ENCODE measurements around the gene ADAT3.

DNA sequence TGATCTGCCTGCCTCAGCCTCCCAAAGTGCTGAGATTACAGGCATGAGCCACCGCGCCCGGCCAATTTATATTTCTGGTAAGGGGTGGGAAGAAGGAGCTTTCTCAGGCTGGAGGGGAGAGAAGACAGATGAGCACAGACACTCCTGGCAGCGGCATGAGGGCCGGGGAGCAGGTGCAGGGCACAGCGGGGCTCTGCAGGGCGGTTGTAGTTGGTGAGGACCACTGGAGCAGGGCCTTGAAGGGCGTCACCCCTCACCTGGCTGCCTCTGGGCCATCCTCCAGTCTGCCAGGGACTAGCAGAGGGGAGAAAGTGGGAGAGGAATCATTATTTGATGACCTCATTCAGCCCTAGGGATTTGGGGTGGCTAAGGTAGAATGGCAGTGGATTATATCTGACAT is 27.2 kb downstream of the ADAT3 start:
- TF ChIP-seq, protein P1, sequence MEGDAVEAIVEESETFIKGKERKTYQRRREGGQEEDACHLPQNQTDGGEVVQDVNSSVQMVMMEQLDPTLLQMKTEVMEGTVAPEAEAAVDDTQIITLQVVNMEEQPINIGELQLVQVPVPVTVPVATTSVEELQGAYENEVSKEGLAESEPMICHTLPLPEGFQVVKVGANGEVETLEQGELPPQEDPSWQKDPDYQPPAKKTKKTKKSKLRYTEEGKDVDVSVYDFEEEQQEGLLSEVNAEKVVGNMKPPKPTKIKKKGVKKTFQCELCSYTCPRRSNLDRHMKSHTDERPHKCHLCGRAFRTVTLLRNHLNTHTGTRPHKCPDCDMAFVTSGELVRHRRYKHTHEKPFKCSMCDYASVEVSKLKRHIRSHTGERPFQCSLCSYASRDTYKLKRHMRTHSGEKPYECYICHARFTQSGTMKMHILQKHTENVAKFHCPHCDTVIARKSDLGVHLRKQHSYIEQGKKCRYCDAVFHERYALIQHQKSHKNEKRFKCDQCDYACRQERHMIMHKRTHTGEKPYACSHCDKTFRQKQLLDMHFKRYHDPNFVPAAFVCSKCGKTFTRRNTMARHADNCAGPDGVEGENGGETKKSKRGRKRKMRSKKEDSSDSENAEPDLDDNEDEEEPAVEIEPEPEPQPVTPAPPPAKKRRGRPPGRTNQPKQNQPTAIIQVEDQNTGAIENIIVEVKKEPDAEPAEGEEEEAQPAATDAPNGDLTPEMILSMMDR (IDR thresholded peaks at IDR 0.05): no peak
- no peak for TF ChIP-seq POLR2A (IDR thresholded peaks at IDR 0.05)

Data from esophagus squamous epithelium (tissue), 4 donors.